ENCODE measurements around the gene CFAP74.
A peak's percentile ranks its signal among the peaks of the same experiment; 100 is the strongest.
"Not testable (repeated sequence)": the region's sequence is repeated elsewhere in the genome, so short reads cannot be mapped to it uniquely, and the experiment has no call there.

CFAP74 gene

DNA sequence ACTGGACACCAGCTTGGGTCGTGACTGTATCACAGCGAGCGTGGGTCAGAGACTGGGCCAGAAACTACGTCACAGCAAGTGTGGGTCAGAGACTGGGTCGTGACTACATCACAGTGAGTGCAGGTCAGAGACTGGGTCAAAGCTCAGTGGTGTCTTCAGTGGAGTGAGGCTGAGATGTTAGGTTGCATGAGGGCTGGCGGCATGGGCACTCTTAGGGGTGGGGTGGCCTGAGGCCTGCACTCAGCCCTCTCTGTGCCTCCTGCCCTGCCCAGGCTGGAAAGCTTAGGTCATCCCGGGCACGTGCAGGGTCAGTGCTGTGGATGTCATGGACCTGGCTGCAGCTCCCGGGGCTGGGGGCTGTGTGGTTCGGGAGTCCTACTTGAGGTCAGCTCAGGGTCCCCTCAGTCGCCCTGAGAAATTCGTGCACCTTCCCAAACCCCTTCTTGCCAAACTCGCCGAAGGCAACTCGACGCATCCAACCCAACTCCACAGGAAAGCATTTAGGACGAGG, 19.0 kb downstream of the CFAP74 start:
- no peak for DNase-seq

DNA sequence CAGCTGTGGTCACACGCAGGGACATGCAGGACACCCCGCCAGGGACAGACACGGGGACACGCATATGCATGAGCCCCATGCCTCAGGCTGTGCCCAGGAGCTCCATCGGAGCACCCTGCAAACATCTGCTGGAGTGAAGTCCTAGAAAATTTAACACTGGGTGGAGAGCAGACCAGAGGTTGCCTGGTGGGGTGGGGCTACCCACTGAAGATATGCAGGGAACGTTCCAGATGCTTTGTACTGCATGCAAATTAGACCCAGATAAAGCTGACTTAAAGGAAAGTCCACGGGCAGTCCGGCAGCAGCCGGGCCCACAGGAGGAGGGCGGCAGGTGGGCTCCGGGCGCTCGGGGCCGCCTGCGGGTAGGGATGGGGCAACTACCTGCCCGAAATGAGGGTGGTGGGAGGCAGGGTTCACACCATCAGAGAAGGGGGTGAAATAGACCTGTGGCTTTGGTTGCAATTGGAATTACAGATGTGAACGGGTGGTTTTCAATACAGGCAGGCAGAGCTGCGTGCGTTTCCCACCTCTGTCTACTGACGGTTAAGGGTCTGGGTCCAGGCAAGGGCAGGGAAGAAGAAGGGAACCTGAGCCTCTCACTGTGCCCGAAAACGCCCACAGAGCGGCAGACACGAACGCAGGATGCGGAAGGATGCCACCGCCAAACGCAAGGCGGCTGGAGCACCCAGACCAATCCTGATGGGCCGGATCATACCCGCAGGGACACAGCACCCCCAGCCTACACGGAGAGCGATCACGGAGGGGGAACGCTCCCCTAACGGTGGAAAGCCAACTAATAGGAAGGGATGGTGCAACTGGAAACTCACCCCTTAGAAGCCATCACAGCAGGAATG, 21.0 kb downstream of the CFAP74 start:
- DNase-seq: no peak

- not testable (repeated sequence) for DNase-seq
These were observed 21.8 kb downstream of the CFAP74 start for GRCh38 chr1:1981631-1982327.

- DNase-seq: no peak
These were observed 22.5 kb downstream of the CFAP74 start for GRCh38 chr1:1981142-1981500.

DNA sequence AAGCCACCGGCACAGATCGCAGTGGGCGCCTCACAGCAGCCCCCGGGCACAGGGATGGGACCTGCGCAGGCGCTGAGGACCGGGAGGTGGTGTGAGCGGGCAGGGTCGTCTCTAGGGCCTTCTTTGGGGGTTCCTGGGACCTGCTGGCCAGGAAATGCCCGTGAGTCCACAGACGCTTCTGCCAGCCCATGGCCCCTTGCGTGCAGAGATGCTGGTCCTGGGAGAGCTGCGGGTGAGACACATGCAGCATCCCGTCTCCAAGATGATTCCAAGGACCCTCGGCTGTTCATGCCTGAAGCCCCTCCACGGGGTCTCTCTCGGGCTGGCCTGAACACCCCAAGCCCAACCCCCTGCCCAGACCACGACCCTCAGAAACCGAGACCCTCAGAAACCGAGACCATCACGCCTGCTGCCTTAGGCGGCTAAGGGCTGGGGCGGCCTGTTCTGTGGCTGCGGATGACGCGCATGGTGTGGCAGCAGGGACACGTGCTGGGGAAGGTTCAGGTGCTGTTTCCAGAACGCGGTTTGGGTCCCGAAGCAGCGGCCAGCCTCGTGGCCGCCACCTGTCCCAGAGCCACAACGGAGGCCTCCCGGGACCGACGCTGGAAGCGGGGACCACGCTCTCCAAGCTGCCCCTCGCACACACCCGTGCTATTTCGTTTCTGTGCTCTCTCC, 23.0 kb downstream of the CFAP74 start:
- no peak for DNase-seq

GRCh38 chr1:1979482-1980165, 24.0 kb downstream of the CFAP74 start:
- DNase-seq: no peak

DNA sequence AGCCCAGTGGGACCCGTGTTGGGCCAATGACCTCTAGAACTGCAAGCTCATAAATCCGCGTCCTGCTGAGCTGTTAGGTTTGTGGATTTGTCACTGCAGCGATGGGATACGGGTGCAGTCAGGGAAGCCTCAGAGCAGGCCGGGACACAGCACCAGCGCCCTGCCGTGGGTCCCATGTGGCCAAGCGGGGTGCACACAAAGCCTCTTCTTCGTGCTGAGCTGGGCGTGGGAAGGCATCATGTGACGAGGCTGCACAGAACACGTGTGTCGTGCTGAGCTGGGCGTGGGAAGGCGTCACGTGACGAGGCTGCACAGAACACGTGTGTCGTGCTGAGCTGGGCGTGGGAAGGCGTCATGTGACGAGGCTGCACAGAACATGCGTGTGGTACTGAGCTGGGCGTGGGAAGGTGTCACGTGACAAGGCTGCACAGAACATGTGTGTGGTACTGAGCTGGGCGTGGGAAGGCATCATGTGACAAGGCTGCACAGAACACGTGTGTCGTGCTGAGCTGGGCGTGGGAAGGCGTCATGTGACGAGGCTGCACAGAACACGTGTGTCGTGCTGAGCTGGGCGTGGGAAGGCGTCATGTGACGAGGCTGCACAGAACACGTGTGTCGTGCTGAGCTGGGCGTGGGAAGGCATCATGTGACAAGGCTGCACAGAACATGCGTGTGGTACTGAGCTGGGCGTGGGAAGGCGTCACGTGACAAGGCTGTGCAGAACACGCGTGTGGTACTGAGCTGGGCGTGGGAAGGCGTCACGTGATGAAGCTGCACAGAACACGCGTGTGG, 24.7 kb downstream of the CFAP74 start:
- DNase-seq: not testable (repeated sequence)

DNA sequence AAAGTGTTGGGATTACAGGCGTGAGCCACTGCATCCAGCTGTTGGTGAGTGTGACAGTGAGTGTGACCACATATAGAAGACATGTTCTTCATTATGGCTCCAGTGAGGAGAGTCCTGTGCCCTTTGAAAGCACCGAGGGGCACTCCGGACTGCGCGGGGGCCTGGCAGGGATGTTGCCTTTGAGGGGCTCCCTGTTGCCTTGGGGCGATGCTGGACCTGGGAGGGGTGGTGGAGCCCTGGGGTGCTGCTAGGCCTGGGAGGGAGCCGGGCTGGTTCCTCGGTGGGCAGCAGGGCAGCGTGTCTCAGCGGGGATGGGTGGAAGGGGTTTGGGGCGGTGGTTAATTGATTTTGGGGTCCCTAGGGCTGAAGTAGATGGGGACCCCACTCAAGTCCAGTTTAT, 25.5 kb downstream of the CFAP74 start:
- no peak for DNase-seq

- DNase-seq: no peak
These were observed 27.6 kb downstream of the CFAP74 start for GRCh38 chr1:1976031-1976430.

DNA sequence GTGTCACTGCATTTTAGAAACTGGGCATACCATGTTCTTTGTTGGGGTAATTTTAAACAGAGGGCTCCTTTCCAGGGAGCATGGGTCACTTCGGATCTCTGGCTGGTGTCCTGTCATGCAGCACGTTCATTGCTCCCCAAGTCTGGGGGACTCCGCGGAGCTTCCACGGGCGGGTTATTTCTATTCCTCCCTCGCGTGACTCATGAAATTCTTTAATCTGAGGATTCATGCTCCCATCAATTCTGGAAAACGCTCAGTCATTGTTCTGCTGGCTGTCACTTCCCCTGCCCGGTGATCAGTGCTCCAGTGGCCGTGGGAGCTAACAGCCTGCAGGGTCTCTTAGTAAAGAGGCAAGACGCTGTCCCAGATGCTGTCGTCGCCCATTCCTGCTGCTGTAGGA, 28.1 kb downstream of the CFAP74 start:
- DNase-seq: no peak

GRCh38 chr1:1974834-1975233, 28.8 kb downstream of the CFAP74 start:
- peak; percentile 72 for DNase-seq

DNA sequence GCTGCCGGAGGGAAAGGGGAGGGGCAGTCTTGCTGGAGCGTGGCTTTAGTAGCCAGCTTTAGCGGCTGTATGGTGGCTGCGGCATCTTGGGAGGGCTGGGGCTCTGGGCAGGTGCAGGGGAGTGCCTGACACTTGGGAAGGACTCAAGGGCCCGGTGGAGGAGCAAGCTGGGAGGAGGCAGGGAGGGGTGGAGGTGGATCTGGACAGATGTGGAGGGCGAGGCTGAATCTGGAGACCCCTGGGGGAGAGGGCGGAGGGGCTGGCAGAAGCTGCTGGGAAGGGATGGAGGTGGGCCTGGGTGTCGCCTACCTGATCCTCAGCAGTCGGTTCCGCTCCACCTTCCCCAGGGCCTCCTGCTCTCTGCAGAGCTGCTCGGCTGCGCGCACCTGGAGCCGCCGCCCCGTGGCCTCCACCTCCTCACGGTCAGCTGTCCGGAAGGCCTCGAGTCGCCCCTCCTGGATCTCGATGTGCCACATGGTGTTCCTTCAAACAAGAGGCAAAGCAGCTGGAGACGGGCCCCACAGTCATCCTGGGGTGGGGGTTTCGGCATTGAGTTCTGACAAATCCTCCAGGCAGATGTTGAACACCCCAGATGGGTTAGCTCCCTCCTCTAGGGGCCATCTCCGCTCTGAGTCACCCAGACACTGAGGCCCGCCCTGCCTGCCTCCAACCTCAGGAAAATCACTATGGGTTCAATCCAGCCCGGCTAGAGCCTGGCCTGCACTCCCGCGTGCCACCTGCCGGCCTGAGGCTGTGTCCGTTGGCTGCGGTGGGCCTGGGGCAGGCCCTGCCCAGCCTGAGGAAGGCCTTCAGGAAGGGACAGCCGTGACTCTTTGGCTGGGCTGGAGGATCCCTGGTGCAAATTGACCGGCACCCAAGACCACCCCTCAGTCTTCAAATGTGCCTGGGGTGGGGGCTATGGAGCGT, 29.6 kb downstream of the CFAP74 start:
- peak; percentile 44 for DNase-seq

DNA sequence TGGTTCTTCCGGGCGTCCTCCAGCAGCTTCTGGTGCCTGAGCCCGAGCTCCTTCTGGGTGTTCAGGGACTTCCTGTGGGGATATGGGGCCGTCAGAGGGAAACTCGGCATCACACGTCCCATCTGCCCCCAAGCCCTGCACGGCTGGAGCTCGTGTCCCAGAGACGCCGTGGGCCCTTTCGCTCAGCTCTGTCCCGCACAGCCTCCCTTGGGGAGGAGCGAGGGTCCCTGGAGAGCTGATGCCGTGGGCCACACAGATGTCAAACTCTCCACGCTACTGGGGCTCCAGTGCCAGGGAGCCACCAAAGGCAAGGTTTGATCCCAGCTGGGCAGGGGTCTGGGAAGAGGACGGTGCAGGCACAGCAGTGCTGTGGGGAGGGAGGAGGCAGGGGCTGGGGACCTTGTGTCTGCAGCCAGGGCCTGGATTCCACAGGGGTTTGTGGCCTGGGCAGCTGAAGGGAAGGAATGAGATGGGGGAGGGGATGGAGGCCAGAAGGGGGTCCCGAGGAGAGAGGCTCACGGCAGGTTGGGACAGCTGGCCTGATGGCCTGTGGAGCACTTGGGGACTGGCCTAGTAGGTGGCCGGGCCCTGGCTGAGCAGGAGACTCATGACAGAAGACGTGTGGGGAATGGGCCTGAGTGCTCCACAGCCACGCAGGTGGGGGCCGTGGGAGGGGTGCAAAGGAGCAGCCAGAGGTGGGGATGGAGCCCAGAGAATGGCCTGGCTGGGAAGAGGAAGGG, 30.4 kb downstream of the CFAP74 start:
- DNase-seq: peak; percentile 54

DNA sequence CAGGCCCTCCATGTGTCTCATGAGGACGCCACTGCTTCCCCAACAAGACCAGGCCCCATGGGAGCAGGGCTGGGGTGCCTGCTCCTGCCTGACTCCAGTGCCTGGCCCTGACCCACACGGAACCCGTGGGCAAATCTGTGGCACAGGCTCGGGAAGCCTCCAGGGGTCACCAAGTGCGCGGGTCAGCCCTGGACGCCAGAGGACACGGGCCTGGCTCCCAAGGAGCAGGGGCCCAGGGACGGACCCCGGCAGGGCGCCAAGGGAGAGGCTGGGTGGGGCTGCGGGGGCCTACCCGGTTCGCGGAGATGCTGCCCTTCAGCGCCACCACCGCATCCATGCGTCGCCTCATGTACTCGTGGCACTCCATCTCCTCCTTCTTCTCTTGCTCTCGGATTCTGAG, 31.9 kb downstream of the CFAP74 start:
- peak; percentile 45 for DNase-seq

DNA sequence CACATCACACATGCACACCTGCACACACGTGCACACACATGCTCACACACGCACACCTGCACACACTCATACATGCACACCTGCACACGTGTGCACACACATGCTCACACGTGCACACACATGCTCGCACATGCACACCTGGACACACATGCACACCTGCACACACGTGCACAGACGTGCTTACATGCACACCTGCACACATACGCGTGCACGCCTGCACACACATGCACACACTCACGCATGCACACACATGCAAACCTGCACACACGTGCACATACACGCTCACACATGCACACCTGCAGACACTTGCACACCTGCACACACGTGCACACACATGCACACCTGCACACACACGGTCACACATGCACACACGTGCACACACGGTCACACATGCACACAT, 32.6 kb downstream of the CFAP74 start:
- peak; percentile 26 for DNase-seq

GRCh38 chr1:1969953-1970716, 33.5 kb downstream of the CFAP74 start:
- DNase-seq: peak; percentile 47

DNA sequence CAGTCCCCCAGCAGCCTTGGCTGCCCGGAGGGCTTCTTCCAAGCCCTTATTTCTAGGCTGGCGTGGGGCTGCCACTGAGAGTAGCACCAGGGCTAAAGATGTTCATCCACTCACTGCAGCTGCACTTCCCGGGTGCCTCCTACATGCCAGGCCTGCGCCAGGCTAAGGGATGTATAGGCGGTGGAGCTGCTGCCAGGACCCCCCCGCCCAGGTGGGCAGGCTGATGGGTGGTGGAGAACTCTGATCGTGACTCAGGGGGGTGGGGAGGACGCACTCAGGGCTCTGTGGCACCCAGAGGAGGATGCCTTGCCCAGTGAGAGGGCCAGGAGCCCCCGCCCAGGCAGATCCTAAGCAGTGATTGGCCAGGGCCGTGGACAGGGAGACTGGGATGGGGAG, 34.1 kb downstream of the CFAP74 start:
- DNase-seq: no peak

DNA sequence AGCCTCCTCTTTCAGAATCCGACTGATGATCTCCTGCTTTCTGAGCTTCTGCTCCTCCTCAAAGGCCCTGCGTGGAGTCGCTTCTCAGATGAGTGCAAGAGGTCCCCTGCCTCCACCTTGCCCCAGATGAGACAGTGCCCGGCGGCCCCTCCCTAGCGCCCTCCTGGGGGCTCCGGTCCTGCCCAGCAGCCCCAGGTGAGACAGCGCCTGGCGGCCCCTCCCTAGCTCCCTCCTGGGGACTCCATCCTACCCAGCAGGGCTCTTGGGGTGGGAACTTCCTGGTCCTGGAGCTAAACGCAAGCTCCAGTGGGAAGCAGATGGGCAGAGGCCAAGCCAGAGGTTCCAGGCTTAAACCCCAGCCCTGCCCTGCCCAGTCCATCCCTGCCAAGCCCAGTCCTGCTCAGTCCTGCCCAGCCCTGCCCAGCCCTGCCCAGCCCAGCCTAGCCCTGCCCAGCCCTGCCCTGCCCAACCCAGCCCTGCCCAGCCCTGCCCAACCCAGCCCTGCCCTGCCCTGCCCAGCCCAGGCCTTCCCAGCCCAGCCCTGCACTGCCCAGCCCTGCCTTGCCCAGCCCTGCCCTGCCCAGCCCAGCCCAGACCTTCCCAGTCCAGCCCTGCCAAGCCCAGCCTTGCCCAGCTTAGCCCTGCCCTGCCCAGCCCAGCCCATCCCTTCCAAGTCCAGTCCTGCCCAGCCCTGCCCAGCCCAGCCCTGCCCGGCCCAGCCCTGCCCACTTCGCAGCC, 34.6 kb downstream of the CFAP74 start:
- no peak for DNase-seq

- no peak for DNase-seq
These were observed 35.7 kb downstream of the CFAP74 start for GRCh38 chr1:1967879-1968278.

All from islet precursor cell (in vitro differentiated cells).